Heart left ventricle (tissue), 13 donors: ENCODE data around the gene IER5.

Experiments
- CTCF ChIP-seq, 12 donors: fragments of 200-600 bp; sonication (generic) in 4 of 12; IDR thresholded peaks; one replicate each; pipeline versions ENCODE4 v1.5.0 to v1.8.0; 2018 to 2022; ENCODE audit warnings: antibody characterized with exemption in 12 of 12, mild to moderate bottlenecking in 5 of 12
- POLR2A ChIP-seq, 2 donors: fragments of 450-650 bp; IDR thresholded peaks; one replicate each; pipeline ENCODE4 v1.6.1; 2017; ENCODE audit warnings: antibody characterized with exemption in 2 of 2, mild to moderate bottlenecking in 2 of 2, moderate library complexity in 2 of 2
- donor health status: ischemic (EF 13 %, LVEDD 7.1; RV severe dilation, severe dysfunction).
- donor health status: DM: no; HTN: yes; CAD: no.
- donor health status: DM: no; HTN: no; CAD: no.
- donor health status: ischemic (EF 25% LVEDD 6.9; RV normal size, moderate dysfunction).
- donor health status: ischemic (EF 25% LVEDD 5.7; RV mildly dilated, moderate dysfunction).
- donor health status: ischemic (EF 35%, LVEDD 5.7; RV mildly dilated, moderate dysfunction).
- donor health status: nonischemic (EF 11% LVEDD 7.7; RV severe dilation, severe dysfunction).
- donor health status: DM: yes; HTN: yes; CAD: no.
- donor health status: PGD.
- donor health status: ischemic (EF 29% LVEDD 5.4; RV normal size, mild dysfunction).
- donor health status: nonischemic (EF 23%, LVEDD 6.1; RV moderate dilation, normal function).

- TF ChIP-seq CTCF (IDR thresholded peaks at IDR 0.05), result no peak
- TF ChIP-seq POLR2A (IDR thresholded peaks at IDR 0.05), result no peak
Observed at GRCh38 chr1:181134543-181135436, 46.3 kb downstream of the IER5 start.
